K562 (cell line): ENCODE results near the gene SYNPO. TPM values are rescaled to one million over a fixed set of nuclear protein-coding genes. Genes with fewer than 3 reads are reported as not detected.

ENCODE experiments used
- ATAC-seq: fragments of 200-7000 bp; cut with Tn5 transposase; 3 replicates; pipeline ENCODE4 v1.9.1; 2020; ENCODE audit warnings: moderate library complexity
- BruUV-seq: library from RNA; stranded (reverse); fragments of 400-500 nt; replicated peaks from 2 replicates; lab custom pipeline; 2021; lab: Mats Ljungman, UMichigan
- CTCF ChIA-PET: fragments of 300-600 bp; formaldehyde crosslinking; extraction: SDS; loops from one replicate; lab custom pipeline; 2021; ENCODE audit warnings: low intra/inter-chr PET ratio; lab: Yijun Ruan, JAX
- POLR2A ChIA-PET: fragments of 300-600, 350-650 bp; sonication (Branson Sonifier 250); formaldehyde crosslinking; extraction: SDS; loops from one replicate; lab custom pipeline; 2021; ENCODE audit warnings: antibody characterized with exemption, inconsistent platforms; lab: Yijun Ruan, JAX
- DNase-seq, 4 experiments: peaks; one replicate each; pipeline versions ENCODE4 v3.0.0 to v3.0.0-alpha.2; 2011 to 2018; ENCODE audit warnings: low spot score in 3 of 4, mixed read lengths in 3 of 4; ENCODE audit errors: extremely low read depth in 1 of 4
- FAIRE-seq: peaks from 2 replicates; lab custom pipeline; 2011; peaks lifted over from hg19 to GRCh38; lab: Jason Lieb, UNC
- H2AFZ ChIP-seq: 2 replicates; pipeline ENCODE4 v1.6.0; 2011; ENCODE audit warnings: low read depth, low read length, control low read depth, inconsistent platforms
- H3K27ac ChIP-seq: fragments of 200-600 bp; 3 replicates; pipeline ENCODE4 v1.8.0; 2011; ENCODE audit warnings: low read depth, mild to moderate bottlenecking, control low read depth, inconsistent platforms, low read length, moderate library complexity, mixed read lengths; ENCODE audit errors: extremely low read depth
- H3K27me3 ChIP-seq, 2 experiments: fragments of 300-600 bp in 1 of 2; 2 replicates in 1 of 2; 3 replicates in 1 of 2; pipeline versions ENCODE4 v1.6.0 to v1.8.0; 2011; ENCODE audit warnings: inconsistent platforms in 2 of 2, low read length in 2 of 2, mild to moderate bottlenecking in 1 of 2, mixed read lengths in 1 of 2, moderate library complexity in 1 of 2; ENCODE audit not compliant: control insufficient read depth in 2 of 2, insufficient read depth in 2 of 2
- H3K36me3 ChIP-seq: fragments of 300-600 bp; 3 replicates; pipeline ENCODE4 v1.8.0; 2011; ENCODE audit warnings: mild to moderate bottlenecking, low read length, inconsistent platforms; ENCODE audit not compliant: control insufficient read depth, insufficient read depth
- H3K4me1 ChIP-seq, 2 experiments: fragments of 200-600 bp in 1 of 2; replicated peaks in 1 of 2; 2 replicates in 1 of 2; 3 replicates in 1 of 2; pipeline versions ENCODE4 v1.5.1 to v1.8.0; 2011; ENCODE audit warnings: inconsistent platforms in 2 of 2, low read length in 2 of 2, mild to moderate bottlenecking in 1 of 2, mixed read lengths in 1 of 2, moderate library complexity in 1 of 2; ENCODE audit not compliant: control insufficient read depth in 2 of 2, insufficient read depth in 2 of 2
- H3K4me2 ChIP-seq: 2 replicates; pipeline ENCODE4 v1.6.1; 2011; ENCODE audit warnings: low read length, control low read depth, inconsistent platforms, mixed read lengths; ENCODE audit not compliant: insufficient read depth
- H3K4me3 ChIP-seq: fragments of 200-600 bp; sonication (generic), shearing (Covaris generic); 2 replicates; pipeline ENCODE4 v1.5.1; 2016; ENCODE audit warnings: control low read depth, inconsistent platforms
- H3K79me2 ChIP-seq: fragments of 200-600 bp; 3 replicates; pipeline ENCODE4 v1.8.0; 2011; ENCODE audit warnings: low read length, inconsistent platforms; ENCODE audit not compliant: control insufficient read depth, insufficient read depth
- H3K9ac ChIP-seq, 2 experiments: 2 replicates each; pipeline versions ENCODE4 v1.6.0 to v1.6.1; 2011; ENCODE audit warnings: low read depth in 2 of 2, low read length in 2 of 2, control low read depth in 1 of 2, inconsistent platforms in 1 of 2, mild to moderate bottlenecking in 1 of 2, mixed read lengths in 1 of 2; ENCODE audit not compliant: insufficient read depth in 1 of 2
- H3K9me1 ChIP-seq: one replicate; pipeline ENCODE4 v1.6.0; 2011; ENCODE audit warnings: inconsistent platforms, mild to moderate bottlenecking, low read length, moderate library complexity; ENCODE audit not compliant: control insufficient read depth, insufficient read depth
- H3K9me3 ChIP-seq: replicated peaks from 2 replicates; pipeline ENCODE4 v1.5.1; 2011; ENCODE audit warnings: low read depth, low read length, inconsistent platforms; ENCODE audit not compliant: control insufficient read depth, insufficient read depth
- H4K20me1 ChIP-seq: replicated peaks from 2 replicates; pipeline ENCODE4 v1.6.1; 2011; ENCODE audit warnings: low read length, inconsistent platforms, mixed read lengths; ENCODE audit not compliant: control insufficient read depth, insufficient read depth
- CBX8 ChIP-seq: fragments of 200-600 bp; sonication (generic); IDR thresholded peaks from 2 replicates; pipeline ENCODE4 v1.6.1; 2012; ENCODE audit warnings: borderline replicate concordance, mixed run types, low read depth, mild to moderate bottlenecking, moderate library complexity, mixed read lengths, low read length, control low read depth, inconsistent platforms; ENCODE audit not compliant: poor library complexity, severe bottlenecking; ENCODE audit errors: extremely low read depth
- EGR1 ChIP-seq: fragments of 450-650 bp; conservative IDR thresholded peaks from 2 replicates; pipeline ENCODE4 v1.6.1; 2017; ENCODE audit warnings: mild to moderate bottlenecking
- KAT7 ChIP-seq: sonication (generic); formaldehyde crosslinking; IDR thresholded peaks from 2 replicates; pipeline ENCODE4 v1.8.0; 2022; ENCODE audit warnings: missing genetic modification reagents, mild to moderate bottlenecking, borderline replicate concordance
- KLF10 ChIP-seq: fragments of 250-450 bp; sonication (Bioruptor Pico); IDR thresholded peaks from 2 replicates; pipeline ENCODE4 v1.6.1; 2021; ENCODE audit warnings: matching md5 sums
- WGBS: fragments of 100-300 bp; shearing (Covaris generic); methylation state at CpG from one replicate; pipeline ENCODE4 v1.1.6; 2016; ENCODE audit warnings: low coverage, mixed read lengths; ENCODE audit not compliant: insufficient coverage; ENCODE audit errors: missing lambda C conversion rate; 5-methylcytosine and 5-hydroxymethylcytosine counted together
- in situ Hi-C: fragments of 300-500 bp; cut with MboI; formaldehyde crosslinking; loops from 4 replicates; pipeline ENCODE4 v1.15.0; 2018; ENCODE audit warnings: inconsistent platforms, mixed read lengths
- intact Hi-C: fragments of 100-400 bp; cut with micrococcal nuclease; formaldehyde crosslinking; loops from 2 replicates; pipeline ENCODE4 v1.14.2; 2022
- polyA plus RNA-seq, 8 experiments: library from polyadenylated mRNA; depleted of rRNA in 4 of 8; stranded (reverse) in 5 of 8; unstranded in 3 of 8; fragments of >200 nt; fragmentation: Nextera tagmentation in 2 of 8; fragmentation: Illumina TruSeq in 1 of 8; extraction: Ambion mirVana in 2 of 8; extraction: Trizol in 1 of 8; gene quantifications; 2 replicates each; pipeline versions ENCODE4 v1.2.1 to v1.2.3, GENCODE V29; 2011 to 2014; ENCODE audit warnings: inconsistent platforms in 1 of 8, missing spikeins in 1 of 8
- total RNA-seq, 7 experiments: library from RNA; depleted of rRNA in 6 of 7; stranded (reverse); fragments of >200 nt in 6 of 7; fragmentation: Illumina TruSeq in 2 of 7; extraction: Trizol in 2 of 7; gene quantifications; 2 replicates each; pipeline versions ENCODE4 v1.2.1 to v1.2.3, GENCODE V29; 2011 to 2021; ENCODE audit warnings: low replicate concordance in 1 of 7
- TF ChIP-seq, protein P1 (sequence below): sonication (generic); formaldehyde crosslinking; IDR thresholded peaks from 2 replicates; pipeline ENCODE4 v1.8.0; 2023; ENCODE audit warnings: mild to moderate bottlenecking, missing genetic modification reagents

Gene SYNPO
- total and polyA plus RNA-seq, 9 of the 15 experiments (the other 6 are each of a cell fraction or from before 2014, with no cell fraction given) = 0.01 to 0.31 (median 0.03) TPM; not detected in 4

DNA sequence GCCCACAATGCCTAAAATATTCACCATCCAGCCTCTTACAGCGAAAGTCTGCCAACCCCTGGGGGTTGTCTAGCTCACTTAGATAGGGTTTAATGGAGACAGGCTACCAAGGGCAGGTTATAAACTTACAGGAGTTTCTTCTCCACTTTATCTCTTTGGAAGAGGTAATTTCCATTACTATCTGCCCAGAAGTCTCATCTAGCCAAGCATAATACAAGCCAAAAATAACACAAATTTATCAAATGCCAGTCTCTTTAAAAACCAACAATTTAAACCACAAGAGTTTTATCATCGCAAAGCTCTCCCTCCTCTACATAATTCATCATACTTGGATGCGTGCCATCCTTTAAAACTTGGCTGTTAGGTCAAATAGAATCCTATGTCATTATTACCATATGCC lies 54.2 kb downstream of the SYNPO start (continued):
- no peak for TF ChIP-seq KLF10 (CRISPR knock-in tag)
- TF ChIP-seq, all 486 proteins: peak for 0

DNA sequence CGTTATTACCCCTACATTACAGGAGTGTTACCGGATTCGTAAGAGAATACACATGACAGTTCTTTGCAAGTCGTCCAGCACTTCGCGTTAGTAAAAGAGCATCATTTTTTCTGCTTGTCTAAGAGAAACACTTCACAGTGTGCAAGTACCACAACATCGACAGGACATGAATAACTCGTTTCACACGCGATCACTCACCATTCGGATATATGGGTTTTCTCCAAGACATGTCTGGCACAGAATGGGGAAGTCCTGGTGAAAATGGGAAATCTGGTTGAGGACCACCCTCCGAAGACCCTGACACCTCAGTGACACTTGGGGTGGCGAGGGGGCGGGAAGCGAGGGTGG lies 59.8 kb downstream of the SYNPO start:
- ChIA-PET CTCF (interaction anchor here (1.2 to 2.0 kb wide), 2 partner anchors 147 to 303 kb away, joined by 3 to 6 read pairs; no protein-coding TSS in a partner anchor), POLR2A (interaction anchor here (0.6 to 2.2 kb wide), 10 partner anchors 9 to 124 kb away, joined by 3 to 18 read pairs (median 4); no protein-coding TSS in a partner anchor)
- H2AFZ ChIP-seq = peak overlapping the region; percentile 97
- no peaks in the 10 kb centered on the region for H3K9me3 ChIP-seq
- H3K36me3 ChIP-seq = peaks cover 45% of the 10 kb centered on the region
- H4K20me1 ChIP-seq = no peaks in the 10 kb centered on the region
- ATAC-seq (peak; percentile 1; the same call in 1 of the 3 replicates), FAIRE-seq (peak; percentile 48), DNase-seq (no peak)
- H3K79me2 ChIP-seq = peaks cover 24% of the 10 kb centered on the region
- H3K4me1 ChIP-seq = peaks cover 0 to 20% of the 10 kb centered on the region in 2 experiments; a peak in 3 of 5 replicates
- TF ChIP-seq KAT7 (CRISPR knock-in tag) (0 out of 2 replicates have a peak, but pooled peaks have one; percentile 9), CBX8 (no peak), EGR1 (peak; percentile 58)
- TF ChIP-seq, protein P1, sequence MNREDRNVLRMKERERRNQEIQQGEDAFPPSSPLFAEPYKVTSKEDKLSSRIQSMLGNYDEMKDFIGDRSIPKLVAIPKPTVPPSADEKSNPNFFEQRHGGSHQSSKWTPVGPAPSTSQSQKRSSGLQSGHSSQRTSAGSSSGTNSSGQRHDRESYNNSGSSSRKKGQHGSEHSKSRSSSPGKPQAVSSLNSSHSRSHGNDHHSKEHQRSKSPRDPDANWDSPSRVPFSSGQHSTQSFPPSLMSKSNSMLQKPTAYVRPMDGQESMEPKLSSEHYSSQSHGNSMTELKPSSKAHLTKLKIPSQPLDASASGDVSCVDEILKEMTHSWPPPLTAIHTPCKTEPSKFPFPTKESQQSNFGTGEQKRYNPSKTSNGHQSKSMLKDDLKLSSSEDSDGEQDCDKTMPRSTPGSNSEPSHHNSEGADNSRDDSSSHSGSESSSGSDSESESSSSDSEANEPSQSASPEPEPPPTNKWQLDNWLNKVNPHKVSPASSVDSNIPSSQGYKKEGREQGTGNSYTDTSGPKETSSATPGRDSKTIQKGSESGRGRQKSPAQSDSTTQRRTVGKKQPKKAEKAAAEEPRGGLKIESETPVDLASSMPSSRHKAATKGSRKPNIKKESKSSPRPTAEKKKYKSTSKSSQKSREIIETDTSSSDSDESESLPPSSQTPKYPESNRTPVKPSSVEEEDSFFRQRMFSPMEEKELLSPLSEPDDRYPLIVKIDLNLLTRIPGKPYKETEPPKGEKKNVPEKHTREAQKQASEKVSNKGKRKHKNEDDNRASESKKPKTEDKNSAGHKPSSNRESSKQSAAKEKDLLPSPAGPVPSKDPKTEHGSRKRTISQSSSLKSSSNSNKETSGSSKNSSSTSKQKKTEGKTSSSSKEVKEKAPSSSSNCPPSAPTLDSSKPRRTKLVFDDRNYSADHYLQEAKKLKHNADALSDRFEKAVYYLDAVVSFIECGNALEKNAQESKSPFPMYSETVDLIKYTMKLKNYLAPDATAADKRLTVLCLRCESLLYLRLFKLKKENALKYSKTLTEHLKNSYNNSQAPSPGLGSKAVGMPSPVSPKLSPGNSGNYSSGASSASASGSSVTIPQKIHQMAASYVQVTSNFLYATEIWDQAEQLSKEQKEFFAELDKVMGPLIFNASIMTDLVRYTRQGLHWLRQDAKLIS (CRISPR knock-in tag) = 0 out of 2 replicates have a peak, but pooled peaks have one; percentile 38
- no TSS peak for BruUV-seq
- peak overlapping the region; percentile 87 for H3K4me3 ChIP-seq
- no peaks in the 10 kb centered on the region for H3K27me3 ChIP-seq
- peak overlapping the region; percentile 91 for H3K4me2 ChIP-seq
- peak overlapping the region; percentile 93 to 98 for H3K9ac ChIP-seq
- peak overlapping the region; percentile 90 for H3K27ac ChIP-seq
- intact Hi-C loops = loop anchor here (2.0 to 5.0 kb wide), 2 partner anchors 57 to 79 kb away; partner anchors contain the start of genes DCTN4 and SMIM3
- in situ Hi-C loops = no loop called here
- H3K9me1 ChIP-seq = no peaks in the 10 kb centered on the region
- WGBS = 1% methylated on average over 14 of the region's 15 CpGs
